Keratinocyte (primary cell): Measurements from ENCODE around the gene SECTM1. TPM values are rescaled to one million over a fixed set of nuclear protein-coding genes. Genes with fewer than 3 reads are reported as not detected.

Source experiments
- DNase-seq: peaks from one replicate; pipeline ENCODE4 v3.0.0-alpha.2; 2011; ENCODE audit warnings: low read depth, missing footprints, low spot score
- FAIRE-seq: peaks from 2 replicates; lab custom pipeline; 2011; peaks lifted over from hg19 to GRCh38; lab: Jason Lieb, UNC
- H2AFZ ChIP-seq: 2 replicates; pipeline ENCODE4 v1.6.0; 2012; ENCODE audit warnings: low read length, control low read depth, inconsistent platforms; ENCODE audit not compliant: control insufficient read depth
- H3K27ac ChIP-seq: 2 replicates; pipeline ENCODE4 v1.5.1; 2011; ENCODE audit warnings: low read length; ENCODE audit not compliant: control insufficient read depth, insufficient read depth
- H3K27me3 ChIP-seq: 3 replicates; pipeline ENCODE4 v1.6.0; 2011; ENCODE audit warnings: low read length; ENCODE audit not compliant: control insufficient read depth, insufficient read depth; ENCODE audit errors: extremely low read depth
- H3K36me3 ChIP-seq, 2 experiments: 2 replicates in 1 of 2; 3 replicates in 1 of 2; pipeline ENCODE4 v1.5.1; 2011; ENCODE audit warnings: low read length in 2 of 2, mild to moderate bottlenecking in 1 of 2; ENCODE audit not compliant: control insufficient read depth in 2 of 2, insufficient read depth in 2 of 2; ENCODE audit errors: extremely low read depth in 1 of 2
- H3K4me1 ChIP-seq: 3 replicates; pipeline ENCODE4 v1.5.1; 2011; ENCODE audit warnings: low read length; ENCODE audit not compliant: control insufficient read depth, insufficient read depth; ENCODE audit errors: extremely low read depth
- H3K4me2 ChIP-seq: 3 replicates; pipeline ENCODE4 v1.6.0; 2011; ENCODE audit warnings: low read depth, low read length; ENCODE audit not compliant: control insufficient read depth, insufficient read depth; ENCODE audit errors: extremely low read depth
- H3K4me3 ChIP-seq, 3 experiments: fragments of 200-600 bp in 1 of 3; sonication (generic) in 1 of 3; 2 replicates in 2 of 3; 3 replicates in 1 of 3; pipeline ENCODE4 v1.5.1; 2011 to 2016; ENCODE audit warnings: low read length in 3 of 3, mild to moderate bottlenecking in 3 of 3, control low read depth in 2 of 3, inconsistent platforms in 1 of 3, low read depth in 1 of 3, mixed read lengths in 1 of 3, mixed run types in 1 of 3, moderate library complexity in 1 of 3; ENCODE audit not compliant: control insufficient read depth in 2 of 3, insufficient read depth in 2 of 3; ENCODE audit errors: extremely low read depth in 1 of 3
- H3K79me2 ChIP-seq: 2 replicates; pipeline ENCODE4 v1.6.0; 2012; ENCODE audit warnings: low read length; ENCODE audit not compliant: control insufficient read depth, insufficient read depth
- H3K9ac ChIP-seq: 3 replicates; pipeline ENCODE4 v1.6.0; 2011; ENCODE audit warnings: low read length; ENCODE audit not compliant: control insufficient read depth, insufficient read depth; ENCODE audit errors: extremely low read depth
- H3K9me1 ChIP-seq: 3 replicates; pipeline ENCODE4 v1.6.0; 2011; ENCODE audit warnings: low read length; ENCODE audit not compliant: control insufficient read depth, insufficient read depth; ENCODE audit errors: extremely low read depth
- H3K9me3 ChIP-seq: 2 replicates; pipeline ENCODE4 v1.5.1; 2012; ENCODE audit warnings: low read depth, low read length; ENCODE audit not compliant: control insufficient read depth
- H4K20me1 ChIP-seq: 3 replicates; pipeline ENCODE4 v1.6.0; 2011; ENCODE audit warnings: low read length; ENCODE audit not compliant: control insufficient read depth, insufficient read depth; ENCODE audit errors: extremely low read depth
- CTCF ChIP-seq, 3 experiments: IDR thresholded peaks in 1 of 3; conservative IDR thresholded peaks in 1 of 3; optimal IDR thresholded peaks in 1 of 3; 2 replicates in 2 of 3; 3 replicates in 1 of 3; pipeline versions ENCODE3 to v1.5.1; 2011; ENCODE audit warnings: low read length in 3 of 3, mild to moderate bottlenecking in 3 of 3, moderate library complexity in 2 of 3, control low read depth in 1 of 3, inconsistent platforms in 1 of 3; ENCODE audit not compliant: insufficient read depth in 2 of 3; ENCODE audit errors: extremely low read depth in 1 of 3
- EZH2 ChIP-seq: IDR thresholded peaks from one replicate; pipeline ENCODE4 v1.6.1; 2012; ENCODE audit warnings: inconsistent platforms, mild to moderate bottlenecking, low read length, moderate library complexity
- dilution Hi-C: fragments of 300-500 bp; cut with MboI; formaldehyde crosslinking; loops from one replicate; pipeline ENCODE4 v1.7.0; 2020; ENCODE audit warnings: low sequenced_read_pairs; ENCODE audit not compliant: extremely low pct_ligation_motif_present
- polyA plus RNA-seq, 5 experiments: library from polyadenylated mRNA; depleted of rRNA in 3 of 5; stranded (reverse) in 3 of 5; stranded (forward) in 1 of 5; unstranded in 1 of 5; fragments of >200 nt; gene quantifications; 1 replicate in 1 of 5; 2 replicates in 3 of 5; 3 replicates in 1 of 5; pipeline versions ENCODE4 v1.2.1 to v1.2.3, GENCODE V29; 2011 to 2012; ENCODE audit warnings: missing spikeins in 2 of 5, low read depth in 1 of 5, low replicate concordance in 1 of 5

The SECTM1 gene
- polyA plus RNA-seq, 1 donor (not counting 4 experiments of a cell fraction or from before 2014, with no cell fraction given): 2.0 TPM

DNA sequence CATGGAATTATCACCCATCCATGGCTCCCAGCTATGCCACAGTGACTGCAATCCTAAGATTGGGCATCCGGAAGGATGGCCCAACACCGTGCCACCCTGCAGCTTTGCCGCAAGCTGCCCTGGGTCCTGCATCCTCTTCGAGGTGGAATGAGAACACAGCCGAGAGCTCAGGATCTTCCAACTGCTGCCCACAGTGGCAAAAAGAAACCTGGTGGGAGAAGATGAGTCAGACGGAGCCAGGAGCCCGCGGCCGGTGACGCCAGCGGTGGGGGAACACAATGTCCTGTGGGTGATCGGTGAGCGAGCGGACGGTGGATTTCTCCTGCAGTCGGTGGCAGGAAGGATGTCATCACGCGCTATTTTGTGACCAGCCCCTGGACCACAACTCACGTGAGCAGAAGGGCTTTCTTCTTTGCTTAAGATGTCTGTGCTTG is 36.3 kb downstream of the SECTM1 start:
- TF ChIP-seq CTCF (optimal IDR thresholded peaks at IDR 0.05 in 1 of 3, IDR thresholded peaks at IDR 0.05 in 1 of 3, conservative IDR thresholded peaks at IDR 0.05 in 1 of 3; ENCODE audit: extremely low read depth in 1 of 3, insufficient read depth in 2 of 3, low read length in 3 of 3) (no peak), EZH2 (no peak)
- Histone ChIP-seq H3K4me3 (peak overlapping the region; percentile 7 to 61 (median 52)), H3K27me3 (no peaks in the 10 kb centered on the region), H3K4me1 (peaks cover 54% of the 10 kb centered on the region), H3K9me1 (no peaks in the 10 kb centered on the region), H3K79me2 (no peaks in the 10 kb centered on the region), H3K4me2 (peak overlapping the region; percentile 84), H3K27ac (peak overlapping the region; percentile 97), H4K20me1 (no peaks in the 10 kb centered on the region), H2AFZ (peak overlapping the region; percentile 32), H3K9ac (peak overlapping the region; percentile 84), H3K36me3 (no peaks in the 10 kb centered on the region), H3K9me3 (no peaks in the 10 kb centered on the region)
- dilution Hi-C loops: no loop called here
- DNase-seq (no peak), FAIRE-seq (peak; percentile 41)

- Histone ChIP-seq H3K4me3 (peak overlapping the region; percentile 7 to 61 (median 41)), H3K4me2 (peak overlapping the region; percentile 84), H3K27me3 (no peaks in the 10 kb centered on the region), H3K9me1 (no peaks in the 10 kb centered on the region), H3K4me1 (peaks cover 48% of the 10 kb centered on the region), H3K9ac (peak overlapping the region; percentile 84), H4K20me1 (no peaks in the 10 kb centered on the region), H3K27ac (peak overlapping the region; percentile 97), H3K9me3 (no peaks in the 10 kb centered on the region), H3K36me3 (no peaks in the 10 kb centered on the region), H3K79me2 (no peaks in the 10 kb centered on the region), H2AFZ (no peak overlapping the region)
- FAIRE-seq: no peak
- no peak for TF ChIP-seq CTCF (optimal IDR thresholded peaks at IDR 0.05 in 1 of 3, IDR thresholded peaks at IDR 0.05 in 1 of 3, conservative IDR thresholded peaks at IDR 0.05 in 1 of 3; ENCODE audit: extremely low read depth in 1 of 3, insufficient read depth in 2 of 3, low read length in 3 of 3)
- TF ChIP-seq EZH2: no peak
- dilution Hi-C loops: no loop called here
- no peak for DNase-seq
Observed at GRCh38 chr17:82296511-82297279, 36.9 kb downstream of the SECTM1 start.
